HUDEP-2 (cell line): ENCODE measurements around the gene OTUB2.

ENCODE experiments used
- DNase-seq, 76 experiments: peaks; one replicate each; lab custom pipeline; 2025; ENCODE audit not compliant: unreplicated experiment in 76 of 76; lab: John Stamatoyannopoulos, UW

The OTUB2 gene

DNA sequence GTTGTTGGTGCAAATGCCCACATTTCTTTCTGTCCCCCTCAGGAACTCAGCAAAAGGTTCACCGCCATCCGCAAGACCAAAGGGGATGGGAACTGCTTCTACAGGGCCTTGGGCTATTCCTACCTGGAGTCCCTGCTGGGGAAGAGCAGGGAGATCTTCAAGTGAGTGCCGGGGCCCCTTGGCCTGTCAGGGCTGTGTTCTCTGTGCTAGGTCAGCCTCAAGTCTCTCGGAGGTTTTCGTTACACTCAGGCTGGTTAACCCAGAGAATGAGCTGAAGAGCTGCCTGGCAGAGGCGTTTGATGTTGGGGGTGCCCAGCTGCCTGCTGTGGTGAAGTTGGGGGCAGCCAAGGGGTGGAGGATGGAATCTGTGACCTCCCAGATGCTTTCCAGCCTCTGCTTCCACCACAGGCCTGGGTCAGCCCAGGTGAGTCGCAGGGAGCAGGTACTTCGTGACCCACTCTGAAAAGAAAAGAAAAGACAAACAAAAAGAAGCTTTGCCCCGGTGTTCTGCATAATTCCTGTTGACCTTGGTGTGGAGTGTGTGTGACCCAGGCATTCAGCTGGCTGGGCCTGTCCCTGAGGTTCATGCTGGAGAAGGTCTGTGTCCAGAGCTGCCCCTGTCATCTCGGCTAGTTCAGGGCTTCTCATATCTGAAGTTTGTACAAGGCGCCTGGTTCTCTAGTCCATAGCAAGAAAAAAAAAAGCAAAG is 12.9 kb downstream of the OTUB2 start:
- no peak for DNase-seq

DNA sequence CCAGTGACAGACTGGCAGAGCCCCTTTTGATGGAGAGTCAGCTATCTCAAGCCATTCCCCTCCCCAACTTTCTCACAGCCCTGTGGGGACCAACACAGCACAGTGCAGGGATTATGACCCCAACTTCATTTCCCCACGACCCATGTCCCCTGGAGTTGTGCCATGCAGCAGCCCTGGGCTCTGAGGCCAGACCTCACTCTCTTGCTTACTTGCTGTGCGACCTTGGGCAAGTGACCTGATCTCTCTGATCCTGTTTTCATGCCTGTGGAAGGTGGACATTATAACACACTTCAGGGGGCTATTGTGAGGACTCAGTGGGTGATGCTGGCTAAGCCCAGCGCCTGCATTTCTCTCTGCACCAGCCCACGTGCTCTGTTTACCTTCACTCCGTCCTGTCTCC is 14.1 kb downstream of the OTUB2 start:
- DNase-seq = no peak

DNA sequence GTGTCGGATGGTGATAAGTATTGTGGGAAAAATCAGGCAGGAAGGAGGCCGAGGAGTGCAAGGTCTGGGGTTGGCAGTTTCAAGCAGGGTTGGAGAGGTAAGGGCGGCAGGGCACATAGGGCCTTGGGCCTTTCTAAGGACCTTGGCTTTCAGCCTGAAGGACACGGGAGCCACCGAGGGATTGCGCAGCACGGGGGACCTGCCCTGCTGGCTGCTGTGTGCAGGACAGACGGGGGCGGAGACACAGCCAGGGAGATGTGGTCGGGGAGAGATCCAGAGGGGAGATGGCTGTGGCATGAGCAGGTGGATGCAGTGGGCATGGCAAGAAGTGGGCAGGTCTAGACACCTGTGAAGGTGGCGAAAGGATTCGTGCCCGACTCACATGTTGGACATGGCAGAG is 14.7 kb downstream of the OTUB2 start:
- DNase-seq = no peak

- DNase-seq = no peak
Measured at GRCh38 chr14:94041551-94042346, 15.6 kb downstream of the OTUB2 start.

DNA sequence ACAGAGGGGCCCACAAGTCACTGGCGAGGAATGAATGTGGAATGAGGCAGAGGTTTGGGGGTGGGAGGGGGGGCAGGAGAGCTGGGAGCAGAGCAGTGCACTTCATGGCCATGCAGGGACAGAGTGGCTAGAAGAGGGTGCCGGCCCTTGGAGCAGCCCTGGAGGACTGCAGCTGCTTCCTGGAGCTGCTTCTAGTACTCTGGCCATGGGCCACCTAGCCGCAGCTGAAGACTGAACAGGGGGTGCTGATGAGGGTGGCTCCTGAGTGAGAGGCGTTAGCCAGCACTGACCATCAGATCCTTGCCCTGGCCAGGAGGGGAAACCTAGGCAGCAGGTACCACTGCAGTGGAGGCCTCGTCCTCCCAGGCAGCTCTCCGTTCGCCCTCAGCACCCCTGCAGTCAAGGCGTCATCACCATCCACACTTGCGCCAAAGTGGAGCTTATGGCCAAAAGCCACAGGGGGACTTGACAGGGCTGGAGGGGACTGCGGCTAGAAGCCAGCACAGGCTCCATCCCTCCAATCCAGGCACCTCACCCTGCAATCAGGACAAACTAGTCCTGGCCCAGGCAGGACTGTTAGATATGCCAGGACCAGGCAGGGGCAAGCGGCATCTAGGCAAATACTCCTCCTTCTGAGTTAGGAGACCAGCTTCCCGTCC is 16.4 kb downstream of the OTUB2 start:
- no peak for DNase-seq

GRCh38 chr14:94043111-94043755 is 17.1 kb downstream of the OTUB2 start:
- DNase-seq = peak in 3 of 76 experiments; percentile 25 to 63 (median 45)

GRCh38 chr14:94043756-94044475 is 17.8 kb downstream of the OTUB2 start:
- no peak for DNase-seq

DNA sequence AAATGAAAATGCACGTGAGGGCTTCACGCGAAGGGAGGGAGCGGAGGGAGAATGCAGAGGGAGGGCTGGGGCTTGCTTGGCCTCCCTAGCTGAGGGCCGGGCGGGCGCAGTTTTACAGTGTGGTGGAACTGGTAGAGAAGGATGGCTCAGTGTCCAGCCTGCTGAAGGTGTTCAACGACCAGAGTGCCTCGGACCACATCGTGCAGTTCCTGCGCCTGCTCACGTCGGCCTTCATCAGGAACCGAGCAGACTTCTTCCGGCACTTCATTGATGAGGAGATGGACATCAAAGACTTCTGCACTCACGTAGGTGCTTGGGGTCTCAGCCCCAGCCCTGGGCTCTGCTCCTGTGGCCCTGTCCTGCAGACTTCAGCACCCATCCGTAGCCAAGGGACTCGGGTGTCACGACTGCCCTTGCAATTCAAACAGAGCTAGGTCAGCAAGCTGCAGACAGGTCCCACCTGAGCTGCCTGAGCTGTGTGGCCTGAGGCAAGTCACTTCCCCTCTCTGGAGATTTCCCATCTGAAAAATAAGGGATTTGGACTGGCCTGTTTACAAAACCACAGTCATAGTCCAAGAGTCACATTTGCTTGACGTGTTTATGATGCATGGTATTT is 18.4 kb downstream of the OTUB2 start:
- DNase-seq = no peak

GRCh38 chr14:94045101-94045500 is 19.0 kb downstream of the OTUB2 start:
- no peak for DNase-seq

- DNase-seq = no peak
Measured at GRCh38 chr14:94045563-94046345, 19.6 kb downstream of the OTUB2 start.

GRCh38 chr14:94046696-94047250 is 20.6 kb downstream of the OTUB2 start:
- no peak for DNase-seq

GRCh38 chr14:94047581-94047980 is 21.4 kb downstream of the OTUB2 start:
- no peak for DNase-seq

- no peak for DNase-seq
Measured at GRCh38 chr14:94048691-94049624, 22.8 kb downstream of the OTUB2 start.

GRCh38 chr14:94049625-94050023 is 23.5 kb downstream of the OTUB2 start:
- DNase-seq = no peak

DNA sequence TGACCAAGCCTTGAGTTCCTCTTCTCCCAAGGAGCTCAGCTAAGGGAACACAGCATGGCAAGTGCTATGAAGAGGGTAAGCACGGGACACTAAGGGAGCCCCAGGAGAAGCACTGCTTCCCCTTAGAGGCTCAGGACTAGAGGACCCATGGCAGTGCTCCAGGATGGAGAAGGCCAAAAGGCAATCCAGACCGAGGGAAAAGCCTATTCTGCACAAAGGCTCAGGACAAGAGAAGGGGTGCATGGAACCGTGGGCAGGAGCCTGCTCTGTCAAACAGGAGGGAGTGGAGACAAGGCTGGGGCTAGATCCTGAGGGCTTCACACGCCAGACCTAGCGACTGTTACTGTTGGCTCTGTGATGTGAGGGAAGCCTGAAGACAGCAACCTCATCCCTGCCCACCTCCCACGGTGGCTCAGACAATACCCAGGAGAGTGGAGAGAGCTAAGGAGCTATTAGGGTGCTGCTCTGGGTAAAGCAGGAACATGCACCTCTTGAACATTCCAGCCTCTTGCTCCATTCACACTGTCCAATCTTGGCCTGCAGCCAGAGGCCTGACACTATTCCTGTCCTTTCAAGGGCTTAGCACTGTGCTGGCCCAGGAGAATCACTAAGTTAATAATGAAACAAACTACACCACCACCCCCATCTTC is 24.2 kb downstream of the OTUB2 start:
- DNase-seq = no peak

- DNase-seq = peak in 2 of 76 experiments; percentile 6 to 11
Measured at GRCh38 chr14:94051115-94051514, 25.0 kb downstream of the OTUB2 start.

DNA sequence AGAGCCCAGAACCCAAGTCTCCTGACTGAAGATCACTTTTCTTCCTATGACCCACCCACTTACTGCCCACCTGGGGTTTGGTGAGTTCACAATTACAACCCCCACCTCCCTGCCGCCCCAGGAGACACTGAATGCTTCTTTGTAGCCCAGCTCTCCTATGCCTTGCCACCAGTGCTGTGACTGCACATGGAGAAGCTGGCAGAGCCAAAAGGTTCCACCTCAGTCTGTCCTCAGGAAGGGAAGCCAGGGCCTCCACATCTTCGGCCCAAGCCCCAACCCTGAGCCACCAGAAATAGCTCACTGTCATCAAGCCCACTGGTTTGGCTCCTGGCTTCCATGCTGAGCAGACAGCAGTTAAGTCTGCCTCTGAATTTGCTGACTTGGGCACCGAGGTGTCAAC is 25.6 kb downstream of the OTUB2 start:
- DNase-seq = no peak
